HPDE6-E6E7 (cell line): ENCODE results near the gene ARPIN.
"Not testable (repeated sequence)": the region's sequence is repeated elsewhere in the genome, so short reads cannot be mapped to it uniquely, and the experiment has no call there.

Experiments
- DNase-seq: peaks from one replicate; pipeline ENCODE4 v3.0.0; 2011; ENCODE audit warnings: missing footprints; ENCODE audit errors: extremely low spot score

Gene ARPIN

DNA sequence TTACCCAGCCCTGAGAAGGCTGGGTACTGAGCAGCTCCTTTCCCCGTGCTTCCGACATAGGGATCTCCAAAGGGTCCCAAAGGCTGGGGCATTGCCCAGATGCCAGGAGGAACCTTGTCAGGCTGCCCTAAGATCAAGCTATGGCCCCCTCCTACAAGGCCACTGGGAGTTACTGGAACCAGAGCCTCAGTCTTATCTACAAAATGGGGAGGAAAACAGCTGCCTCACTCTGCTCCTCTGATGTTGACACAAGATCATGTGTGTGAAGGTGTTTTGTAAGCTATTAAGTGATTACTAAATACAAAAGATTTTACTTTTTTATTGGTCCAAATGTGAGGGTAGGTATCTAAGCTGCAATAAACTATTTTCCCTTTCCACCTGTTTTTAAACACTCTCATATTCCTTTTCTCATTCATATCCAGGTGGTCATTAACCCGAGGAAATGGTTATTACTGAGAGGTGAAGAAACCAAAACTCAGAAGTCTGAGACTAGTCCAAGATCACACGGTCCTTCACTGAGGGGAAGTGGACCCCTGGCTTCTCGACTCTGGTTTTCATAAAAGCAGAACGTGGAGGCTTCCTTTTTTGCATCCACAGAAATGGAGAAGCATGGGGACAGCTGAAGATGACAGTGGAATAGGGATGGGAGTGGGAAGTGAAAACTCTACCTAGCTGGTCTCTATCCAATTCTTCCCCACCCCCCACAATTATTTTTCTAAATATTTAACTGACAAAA, 1.7 kb downstream of the ARPIN start:
- DNase-seq, result no peak

GRCh38 chr15:89909611-89910010, 3.1 kb downstream of the ARPIN start:
- DNase-seq, result no peak

- no peak for DNase-seq
These were observed 4.5 kb downstream of the ARPIN start for GRCh38 chr15:89908226-89908625.

GRCh38 chr15:89907289-89907688, 5.5 kb downstream of the ARPIN start:
- DNase-seq, result no peak

DNA sequence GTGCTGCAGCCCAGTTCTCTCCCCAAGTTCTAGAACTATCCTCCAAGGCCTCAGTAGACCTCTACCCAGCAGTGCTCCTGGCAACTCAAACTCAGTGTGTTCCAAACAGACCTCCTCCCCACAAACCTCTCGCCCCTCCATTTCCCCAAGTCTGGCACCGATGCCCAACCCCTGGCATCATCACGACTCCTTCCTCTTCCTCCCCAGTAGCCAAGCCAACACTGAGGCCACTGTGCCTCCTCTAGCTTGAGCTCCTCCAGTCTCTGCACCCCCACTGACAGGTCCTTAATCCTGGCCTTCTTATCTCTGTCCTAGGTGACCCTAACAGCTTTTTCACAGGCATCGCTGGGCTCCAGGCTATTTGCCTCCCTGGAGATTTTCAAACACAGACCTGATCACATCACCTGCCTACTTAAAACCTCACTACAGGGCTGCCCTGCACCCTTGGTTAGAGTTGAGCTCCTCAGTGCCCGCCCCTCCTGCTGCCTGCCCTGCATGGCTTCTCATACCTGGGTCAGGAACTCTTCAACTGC, 6.8 kb downstream of the ARPIN start:
- DNase-seq, result no peak

DNA sequence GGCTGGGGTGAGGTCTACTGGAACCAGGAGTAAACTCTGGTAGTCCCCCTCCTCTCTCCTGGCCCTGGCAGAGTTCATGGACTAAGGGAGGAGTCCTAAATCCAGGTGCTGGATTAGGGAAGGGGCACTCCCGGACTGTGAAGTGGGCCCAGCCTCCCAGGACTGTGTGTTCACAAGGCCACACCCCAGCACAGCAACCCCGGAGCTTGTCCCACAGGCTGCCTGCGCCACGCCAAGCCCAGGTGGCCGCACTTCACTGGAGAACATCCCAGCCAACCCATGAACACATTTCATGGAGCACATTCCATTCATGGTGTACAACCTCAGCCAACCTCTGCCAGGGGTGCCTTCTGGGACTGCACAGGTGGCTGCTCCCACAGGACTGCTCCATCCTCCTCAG, 8.2 kb downstream of the ARPIN start:
- no peak for DNase-seq

DNA sequence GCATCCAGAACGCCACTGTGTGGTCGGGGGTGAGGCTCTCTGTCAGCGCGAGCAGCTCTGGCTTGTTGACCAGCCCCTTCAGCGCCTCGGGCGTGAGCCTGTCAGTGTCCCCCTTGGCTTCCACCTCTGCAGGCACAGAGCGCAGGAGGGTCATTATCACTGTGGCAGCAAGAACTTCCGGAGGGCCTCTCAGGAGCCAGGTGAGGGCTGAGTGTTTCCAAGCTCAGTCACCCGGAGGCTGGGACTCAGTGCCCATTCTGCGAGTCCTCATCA, 9.0 kb downstream of the ARPIN start:
- no peak for DNase-seq

DNA sequence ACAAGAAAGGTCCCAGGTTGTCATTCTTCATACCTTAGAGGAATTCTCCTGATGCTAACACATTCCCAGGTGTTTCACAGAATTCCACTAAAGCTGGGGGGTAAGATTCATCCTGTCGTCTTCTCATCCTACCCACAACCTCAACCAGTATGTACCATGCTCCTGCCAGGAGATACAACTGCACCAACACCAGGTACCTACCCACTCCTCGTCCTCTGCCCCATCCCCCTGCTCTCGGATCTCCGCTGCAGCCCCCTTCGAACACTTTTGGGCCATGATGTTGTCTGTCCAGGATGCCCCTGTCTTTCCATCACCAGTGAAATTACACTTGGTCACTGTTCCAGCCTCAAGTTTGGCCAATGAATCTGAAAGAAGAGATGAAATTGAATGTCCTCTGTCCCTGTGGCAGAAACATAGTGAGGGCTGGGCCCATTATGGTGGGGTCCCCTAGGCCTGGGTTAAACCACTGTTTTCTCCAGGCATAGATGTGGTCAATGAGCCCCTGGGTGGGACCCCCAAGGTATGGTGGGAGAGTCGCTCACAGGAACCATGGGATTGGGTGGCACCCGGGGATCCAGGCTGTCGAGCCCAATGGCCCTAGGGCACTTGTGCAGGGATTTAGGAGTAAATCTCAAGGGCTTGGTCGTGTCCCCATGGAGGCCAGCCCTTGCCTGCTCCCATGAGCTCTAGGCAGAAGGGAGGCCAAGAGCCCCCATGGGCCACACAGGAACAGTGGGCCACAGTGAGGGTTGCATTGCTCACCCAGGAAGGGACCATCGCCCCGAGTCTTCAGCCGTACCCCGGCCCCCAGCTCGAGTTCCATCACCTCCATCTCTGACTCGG, 9.5 kb downstream of the ARPIN start:
- no peak for DNase-seq

DNA sequence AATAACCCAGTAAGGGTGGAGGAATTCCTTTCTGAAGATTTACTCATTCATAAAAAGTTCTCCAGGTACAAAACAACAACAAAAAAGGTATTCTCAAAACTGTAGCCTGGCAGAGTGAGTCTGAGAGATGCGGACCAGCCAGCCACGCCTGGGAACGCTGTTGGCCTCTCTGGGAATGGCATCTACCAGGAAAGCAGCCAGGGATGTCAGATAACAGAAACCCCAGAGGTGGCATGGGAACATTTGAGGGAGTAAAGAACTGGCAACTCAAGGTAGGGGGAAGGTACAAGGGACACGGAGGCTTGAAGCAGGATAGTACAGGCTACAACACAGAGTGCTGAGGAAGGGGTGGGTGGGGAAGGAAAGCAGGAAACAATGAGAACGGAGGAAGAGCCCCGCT, 11.9 kb downstream of the ARPIN start:
- DNase-seq, result no peak

- DNase-seq, result no peak
These were observed 12.7 kb downstream of the ARPIN start for GRCh38 chr15:89899951-89900567.

GRCh38 chr15:89899295-89899945, 13.3 kb downstream of the ARPIN start:
- DNase-seq, result no peak

DNA sequence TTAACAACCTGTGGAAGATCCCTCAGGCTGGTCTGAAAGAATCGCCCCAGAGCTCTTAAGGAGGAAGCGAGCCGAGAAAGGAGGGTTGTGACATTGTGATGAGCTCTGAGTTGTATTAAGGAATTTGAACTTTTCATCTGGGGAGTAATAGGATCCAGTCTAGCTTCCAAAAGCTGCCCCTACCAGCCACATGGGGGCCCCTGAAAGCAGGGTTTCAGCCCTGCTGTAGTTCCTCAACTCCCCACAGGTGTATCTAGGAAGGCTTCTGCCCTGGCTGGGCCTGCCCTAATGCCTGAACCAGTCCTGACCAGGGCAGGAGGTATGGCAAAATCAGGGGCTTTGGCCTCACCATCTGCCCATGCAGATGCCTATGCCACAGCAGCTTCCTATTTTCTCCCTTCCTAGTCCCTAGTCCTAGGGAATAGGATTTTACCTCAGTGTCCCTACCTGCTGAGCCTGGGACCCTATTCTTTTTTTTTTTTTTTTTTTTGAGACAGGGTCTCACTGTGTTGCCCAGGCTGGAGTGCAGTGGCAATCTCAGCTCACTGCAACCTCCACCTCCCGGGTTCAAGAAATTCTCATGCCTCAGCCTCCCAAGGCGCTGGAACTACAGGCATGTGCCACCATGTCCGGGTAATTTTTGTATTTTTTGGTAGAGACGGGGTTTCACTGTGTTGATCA, 14.0 kb downstream of the ARPIN start:
- DNase-seq, result peak; percentile 93

- DNase-seq, result no peak
These were observed 14.6 kb downstream of the ARPIN start for GRCh38 chr15:89898146-89898545.

- DNase-seq, result peak; percentile 85
These were observed 18.9 kb downstream of the ARPIN start, which contains the start of gene AP3S2 for GRCh38 chr15:89893696-89894447. Gene AP3S2 (minus strand): TSS chr15:89893994. CDS start chr15:89893949, 45 bp downstream.

DNA sequence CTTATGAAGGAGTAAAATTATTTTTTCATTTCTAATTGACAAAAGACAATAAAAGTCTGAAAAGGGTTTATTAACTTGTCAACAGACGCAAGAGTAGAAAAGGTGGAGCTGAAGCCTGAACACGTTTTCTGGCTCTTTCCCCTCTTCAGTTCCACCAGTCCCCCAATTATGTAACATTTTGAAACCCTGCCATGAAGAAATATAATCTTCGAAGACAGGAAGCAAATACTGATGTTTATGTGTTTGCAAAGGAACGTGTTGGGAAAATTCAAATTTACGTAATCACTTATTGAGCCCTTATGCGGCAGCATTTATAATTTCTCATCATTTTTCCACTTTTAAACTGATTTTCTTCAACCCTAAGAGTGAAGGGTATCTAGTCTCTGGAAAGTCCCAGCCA, 19.7 kb downstream of the ARPIN start:
- no peak for DNase-seq

GRCh38 chr15:89888214-89888804, 24.4 kb downstream of the ARPIN start:
- DNase-seq, result no peak

- no peak for DNase-seq
These were observed 27.1 kb downstream of the ARPIN start for GRCh38 chr15:89885611-89886010.

GRCh38 chr15:89885179-89885578, 27.6 kb downstream of the ARPIN start:
- not testable (repeated sequence) for DNase-seq

DNA sequence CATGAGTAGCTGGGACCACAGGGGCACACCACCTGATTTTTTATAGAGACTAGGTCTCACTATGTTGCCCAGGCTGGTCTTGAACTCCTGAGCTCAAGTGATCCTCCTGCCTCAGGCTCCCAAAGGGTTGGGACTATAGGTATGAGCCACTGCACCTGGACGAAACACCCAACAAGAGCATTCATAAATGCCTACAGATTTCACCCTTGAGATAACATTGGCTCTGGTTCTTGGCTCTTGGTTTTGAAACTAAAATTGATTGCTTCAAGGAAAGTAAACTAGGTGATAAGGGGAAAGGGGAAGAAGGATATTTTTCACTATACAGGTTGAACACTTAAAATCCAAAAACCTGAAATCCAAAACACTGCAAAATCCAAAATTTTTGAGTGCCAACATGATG, 29.2 kb downstream of the ARPIN start:
- no peak for DNase-seq

DNA sequence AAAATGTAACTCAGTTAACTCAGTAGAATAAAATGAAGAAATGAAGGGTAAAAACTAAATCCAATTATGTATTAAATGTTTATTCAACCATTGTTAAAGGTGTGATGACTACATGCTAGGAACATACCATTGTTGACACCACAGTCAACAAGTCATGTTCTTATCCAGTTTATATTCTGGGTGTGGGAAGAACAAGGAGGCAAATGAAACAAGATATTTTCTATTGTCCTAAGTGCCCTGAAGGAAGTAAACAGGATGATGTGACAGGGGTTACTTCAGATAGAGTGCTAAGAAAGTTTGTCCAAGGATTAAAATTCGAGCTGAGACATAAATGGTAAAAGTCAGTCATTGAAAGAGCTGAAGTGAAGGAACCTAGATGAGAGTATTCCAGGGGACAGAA, 32.0 kb downstream of the ARPIN start:
- no peak for DNase-seq
